ENCODE results near the gene ADAMTS14. TPM values are rescaled to one million over a fixed set of nuclear protein-coding genes. Genes with fewer than 3 reads are reported as not detected.

ADAMTS14 gene
- total RNA-seq, 1 donor from 2014 or later = 0.16 TPM

- no peak for DNase-seq
These were observed 58.6 kb downstream of the ADAMTS14 start for GRCh38 chr10:70730955-70731354.

- DNase-seq = no peak
These were observed 60.3 kb downstream of the ADAMTS14 start for GRCh38 chr10:70732569-70732968.

GRCh38 chr10:70733051-70733450, 60.7 kb downstream of the ADAMTS14 start:
- DNase-seq = no peak

GRCh38 chr10:70735161-70735560, 62.9 kb downstream of the ADAMTS14 start:
- DNase-seq = no peak

DNA sequence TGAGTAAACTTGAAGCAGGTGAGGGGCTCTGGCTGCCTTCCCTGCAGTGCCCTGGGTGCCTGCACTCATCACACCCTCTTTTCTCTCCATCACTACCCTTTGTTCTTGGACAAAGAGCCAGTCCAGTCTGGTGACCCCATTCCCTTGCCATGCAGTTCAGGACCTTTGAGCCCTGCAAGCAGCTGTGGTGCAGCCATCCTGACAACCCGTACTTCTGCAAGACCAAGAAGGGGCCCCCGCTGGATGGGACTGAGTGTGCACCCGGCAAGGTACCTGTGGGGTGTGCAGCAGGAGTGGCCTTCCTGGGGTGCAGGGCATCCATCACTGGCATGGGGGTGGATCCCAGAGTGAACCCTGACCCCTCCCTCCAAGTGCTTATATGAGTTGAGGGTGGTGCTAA, 64.2 kb downstream of the ADAMTS14 start:
- DNase-seq = no peak

DNA sequence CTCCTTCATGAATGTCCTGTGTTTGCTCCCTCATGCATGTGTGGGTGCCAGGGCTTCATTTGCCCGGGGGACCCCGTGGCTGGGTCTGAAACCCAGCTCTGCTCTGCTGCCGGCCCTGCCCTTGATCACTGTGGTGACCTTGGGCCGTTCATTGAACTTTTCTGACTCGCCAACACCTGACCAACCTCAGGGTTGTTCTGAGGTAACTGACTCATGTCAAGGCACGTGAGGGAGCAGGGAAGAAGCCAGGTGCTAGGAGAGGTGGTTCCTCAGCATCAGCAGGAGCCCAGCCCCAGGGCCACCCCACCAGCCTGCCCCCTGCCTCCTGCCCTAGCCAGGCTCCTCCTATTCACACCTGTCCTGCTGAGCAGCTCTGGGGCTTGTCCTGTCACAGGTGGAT, 64.9 kb downstream of the ADAMTS14 start:
- no peak for DNase-seq

DNA sequence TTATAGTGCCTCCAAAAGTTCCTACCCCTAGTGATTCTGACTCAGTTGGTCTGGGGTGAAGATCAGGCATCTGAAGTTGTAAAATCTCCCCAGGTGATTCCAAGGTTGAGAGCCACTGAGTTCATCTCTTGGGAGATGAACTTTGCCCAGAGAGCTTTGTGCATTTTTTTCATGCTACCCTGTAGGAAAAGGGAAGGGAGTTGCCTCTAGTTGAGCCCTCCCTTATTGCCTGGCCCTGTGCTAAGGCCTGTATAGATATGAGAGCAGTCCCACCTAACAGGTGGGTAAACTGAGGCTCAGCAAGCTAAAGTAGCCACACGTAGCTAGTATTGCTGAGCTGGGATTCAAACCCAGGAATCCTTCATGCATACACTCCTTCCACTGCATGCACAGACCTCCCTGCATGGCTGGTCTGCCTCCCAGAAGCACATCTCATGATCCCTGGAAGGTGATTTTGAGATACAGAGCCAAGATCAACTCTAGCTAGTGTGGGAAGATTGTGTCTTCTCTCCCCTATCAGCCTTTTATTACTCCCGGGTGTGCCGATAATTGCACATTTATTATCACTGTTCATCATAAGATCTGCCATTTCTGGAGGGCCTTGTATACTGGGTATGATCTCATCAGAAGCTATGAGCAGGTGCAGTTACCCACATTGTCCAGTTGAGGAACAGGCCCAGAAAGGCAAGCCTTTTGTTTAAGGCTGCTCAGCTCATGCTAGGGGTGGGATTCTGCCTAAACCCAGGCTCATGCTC, 65.9 kb downstream of the ADAMTS14 start:
- no peak for DNase-seq

- DNase-seq = no peak
These were observed 66.4 kb downstream of the ADAMTS14 start for GRCh38 chr10:70738761-70739121.

DNA sequence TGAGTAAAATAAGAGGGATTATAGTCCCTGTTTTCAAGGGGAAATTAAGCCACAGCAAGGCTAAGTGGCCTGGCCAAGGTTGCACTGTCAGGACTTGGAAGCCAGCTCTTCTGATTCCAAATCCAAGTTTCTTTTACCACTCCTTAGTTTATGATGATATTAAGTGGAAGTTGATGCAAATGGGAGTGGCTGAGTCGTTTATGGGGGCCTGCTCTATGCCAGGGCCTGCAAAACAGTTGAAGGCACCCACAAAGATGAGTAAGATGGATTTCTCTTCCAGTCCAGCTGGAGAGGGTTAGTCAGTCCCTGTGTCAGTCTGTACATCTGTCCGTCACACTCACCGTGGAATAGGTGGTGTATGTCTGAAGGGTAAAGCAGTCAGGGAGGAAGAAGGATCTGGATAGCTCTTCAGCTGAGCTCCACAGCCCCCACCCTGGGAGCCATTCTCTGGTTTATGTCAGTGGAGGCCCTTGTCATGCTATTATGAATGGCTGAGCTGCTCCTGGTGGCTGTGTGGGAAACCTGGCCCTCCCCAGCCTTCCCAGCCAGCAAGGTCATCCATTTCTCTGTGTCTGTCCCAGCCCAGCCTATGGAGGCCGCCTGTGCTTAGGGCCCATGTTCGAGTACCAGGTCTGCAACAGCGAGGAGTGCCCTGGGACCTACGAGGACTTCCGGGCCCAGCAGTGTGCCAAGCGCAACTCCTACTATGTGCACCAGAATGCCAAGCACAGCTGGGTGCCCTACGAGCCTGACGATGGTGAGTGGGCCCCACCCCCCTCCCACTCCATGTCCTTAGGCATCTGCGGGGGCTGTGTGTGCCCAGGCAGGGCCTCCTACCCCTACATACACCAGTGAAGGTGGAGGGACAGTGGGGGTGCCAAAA, 68.3 kb downstream of the ADAMTS14 start:
- no peak for DNase-seq

DNA sequence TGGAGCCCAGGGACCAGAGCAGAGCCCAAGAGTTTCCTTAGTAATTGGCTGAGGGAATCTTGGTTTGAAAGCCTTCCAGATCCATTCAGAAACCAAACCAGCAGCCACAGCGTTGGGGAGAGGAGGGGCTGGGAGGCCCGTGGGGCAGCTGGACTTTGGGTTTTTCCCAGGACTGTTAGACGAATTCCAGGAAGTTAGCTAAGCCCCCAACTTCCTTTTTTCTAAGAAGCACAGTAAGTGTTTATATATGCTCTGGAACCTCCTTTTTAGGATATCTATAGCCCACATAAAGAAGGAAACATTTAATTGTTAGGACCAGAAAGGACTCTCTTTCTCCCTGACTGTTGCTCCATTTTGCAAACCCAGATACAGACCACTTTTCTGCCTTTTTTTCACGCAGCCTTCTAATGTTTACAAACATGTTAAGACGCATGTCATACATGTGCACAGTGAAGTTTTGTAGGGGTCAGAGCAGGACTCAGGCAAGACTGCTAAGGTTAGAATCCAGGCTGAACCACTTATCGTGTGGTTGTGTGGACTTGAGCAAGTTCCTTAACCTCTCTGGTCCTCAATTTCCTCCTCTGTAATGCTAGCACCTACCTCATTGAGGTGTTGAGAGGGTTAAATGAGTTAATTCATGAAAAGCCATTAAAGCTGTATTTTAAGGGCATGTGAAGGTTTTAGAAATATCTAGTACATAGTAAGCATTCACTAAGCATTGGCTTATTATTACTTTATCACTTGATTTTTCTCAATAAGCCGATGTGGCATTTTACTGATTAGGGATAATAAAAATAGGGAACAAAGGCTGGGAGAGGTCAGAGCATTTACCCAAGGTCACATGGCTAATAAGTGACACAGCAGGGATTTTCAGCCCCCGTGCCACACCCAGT, 70.5 kb downstream of the ADAMTS14 start:
- DNase-seq = no peak

GRCh38 chr10:70743430-70743788, 71.1 kb downstream of the ADAMTS14 start:
- no peak for DNase-seq

- no peak for DNase-seq
These were observed 71.6 kb downstream of the ADAMTS14 start for GRCh38 chr10:70743879-70744278.

GRCh38 chr10:70744617-70745143, 72.4 kb downstream of the ADAMTS14 start:
- no peak for DNase-seq

DNA sequence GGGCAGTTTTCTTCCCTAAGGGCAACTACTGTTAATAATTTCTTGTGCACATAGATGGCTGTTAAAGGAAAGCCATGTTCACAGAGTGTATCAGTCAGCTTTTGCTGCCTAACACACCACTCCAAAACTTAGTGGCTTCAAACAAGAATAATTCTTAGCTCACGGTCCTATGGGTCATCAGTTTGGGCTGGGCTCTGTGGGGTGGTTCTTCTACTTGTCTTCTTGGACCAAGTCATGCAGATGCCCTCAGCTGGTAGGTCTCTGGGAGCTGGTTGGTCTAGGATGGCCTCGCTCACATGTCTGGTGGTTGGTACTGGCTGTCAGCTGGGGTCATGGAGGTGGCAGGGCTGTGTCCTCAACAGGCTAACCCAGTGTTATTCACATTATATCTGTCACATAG, 73.2 kb downstream of the ADAMTS14 start:
- DNase-seq = no peak

GRCh38 chr10:70747192-70747965, 75.1 kb downstream of the ADAMTS14 start:
- no peak for DNase-seq

GRCh38 chr10:70748305-70748704, 76.0 kb downstream of the ADAMTS14 start:
- no peak for DNase-seq

DNA sequence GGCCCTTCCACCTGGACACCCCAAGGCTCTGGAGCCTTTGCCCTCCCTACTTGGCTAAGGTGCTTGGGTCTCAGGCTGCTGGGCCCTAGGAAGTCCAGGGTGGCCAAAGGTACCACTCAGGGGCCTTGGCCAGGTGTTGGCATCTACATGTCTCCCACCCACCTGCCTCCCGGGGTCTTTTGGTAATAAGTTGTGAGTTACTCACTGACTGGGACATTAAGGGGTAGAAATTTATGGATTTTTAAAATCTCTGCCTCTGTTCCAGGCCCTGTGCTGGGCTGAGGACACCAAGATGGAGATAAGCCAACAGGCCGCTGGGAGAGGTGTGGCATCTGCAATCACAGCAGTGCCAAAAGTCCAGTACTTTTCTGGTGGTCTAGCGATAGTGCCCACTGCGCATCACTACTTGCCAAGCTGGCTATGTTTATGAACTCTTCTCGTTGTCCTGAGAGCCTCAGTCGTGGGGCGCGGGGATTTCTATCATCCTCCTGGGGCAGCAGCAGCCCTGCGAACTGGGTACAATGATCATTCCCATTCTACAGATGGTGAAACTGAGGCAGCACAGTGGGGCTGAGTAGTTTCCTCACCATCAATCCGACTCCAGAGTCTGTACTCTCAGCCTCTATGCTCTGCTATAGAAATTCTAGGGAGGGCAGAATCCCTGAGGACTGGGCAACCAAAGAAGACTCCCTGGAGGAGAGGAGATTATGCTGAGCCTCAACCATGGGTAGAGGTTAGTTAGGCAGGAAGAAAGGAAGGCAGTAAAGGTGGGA, 76.7 kb downstream of the ADAMTS14 start:
- no peak for DNase-seq

- no peak for DNase-seq
These were observed 77.5 kb downstream of the ADAMTS14 start for GRCh38 chr10:70749756-70750155.

GRCh38 chr10:70750156-70750703, 77.9 kb downstream of the ADAMTS14 start:
- DNase-seq = no peak

GRCh38 chr10:70751356-70751755, 79.0 kb downstream of the ADAMTS14 start:
- no peak for DNase-seq

GRCh38 chr10:70751991-70752390, 79.7 kb downstream of the ADAMTS14 start:
- DNase-seq = no peak
